ENCODE results near the gene GOLGA6L7. TPM values are rescaled to one million over a fixed set of nuclear protein-coding genes. Genes with fewer than 3 reads are reported as not detected.
"Not testable (repeated sequence)": the region's sequence is repeated elsewhere in the genome, so short reads cannot be mapped to it uniquely, and the experiment has no call there.

Gene GOLGA6L7
- total RNA-seq, 4 donors from 2014 or later: not detected

DNA sequence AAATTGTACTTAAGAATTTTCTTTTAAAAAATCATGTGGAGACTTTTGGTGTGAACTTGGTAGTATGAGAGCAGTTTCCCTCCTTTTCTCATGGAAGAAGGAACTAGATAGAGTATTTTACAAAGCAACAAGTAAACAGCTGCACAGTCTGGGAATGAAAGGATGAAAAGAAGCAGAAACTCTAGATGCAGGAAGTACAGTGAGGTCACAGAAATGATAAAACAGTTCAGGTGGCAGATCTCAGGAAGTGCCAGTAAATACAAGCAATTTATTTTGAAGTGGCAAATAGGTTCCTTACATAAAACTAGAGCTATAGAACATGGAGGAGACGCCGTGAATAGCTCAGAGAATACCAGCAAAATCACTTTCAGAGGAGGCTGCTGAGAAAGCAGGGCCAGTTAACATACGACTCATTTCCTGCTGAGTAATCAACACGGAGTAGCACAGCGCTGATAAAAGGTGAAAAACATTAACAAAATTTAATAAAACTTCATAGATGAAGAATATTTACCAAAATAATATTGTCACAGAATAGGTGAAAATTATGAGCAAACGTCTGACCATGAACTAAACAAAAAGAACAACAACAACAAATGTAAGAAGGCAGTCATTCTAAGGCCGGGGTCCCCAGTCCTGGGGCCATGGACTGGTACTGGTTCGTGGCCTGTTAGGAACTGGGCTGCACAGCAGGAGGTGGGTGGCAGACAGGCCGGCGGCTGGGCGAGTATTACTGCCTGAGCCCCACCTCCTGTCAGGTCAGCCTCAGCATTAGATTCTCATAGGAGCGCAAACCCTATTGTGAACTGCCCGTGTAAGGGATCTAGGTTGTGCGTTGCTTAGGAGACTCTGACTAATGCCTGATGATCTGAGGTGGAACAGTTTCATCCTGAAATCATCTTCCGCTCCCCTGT is 29.2 kb downstream of the GOLGA6L7 start:
- H3K27ac ChIP-seq; H3K36me3 ChIP-seq; DNase-seq; H3K9me3 ChIP-seq; H3K4me3 ChIP-seq; intact Hi-C loops (cut with DNase I; ENCODE audit: low total_unique reads); H3K27me3 ChIP-seq; H3K4me1 ChIP-seq; in situ Hi-C loops (cut with MboI; ENCODE audit: low pct_ligation_motif_present in 1 of 4, low pct_unique_long_range_greater_than_20kb in 1 of 4, low sequenced_read_pairs in 3 of 4): not testable (repeated sequence)
- 53 to 64% methylated on average over 5 to 11 of the region's 15 CpGs for WGBS, 2 donors (ENCODE audit: low coverage in 1 of 2)

DNA sequence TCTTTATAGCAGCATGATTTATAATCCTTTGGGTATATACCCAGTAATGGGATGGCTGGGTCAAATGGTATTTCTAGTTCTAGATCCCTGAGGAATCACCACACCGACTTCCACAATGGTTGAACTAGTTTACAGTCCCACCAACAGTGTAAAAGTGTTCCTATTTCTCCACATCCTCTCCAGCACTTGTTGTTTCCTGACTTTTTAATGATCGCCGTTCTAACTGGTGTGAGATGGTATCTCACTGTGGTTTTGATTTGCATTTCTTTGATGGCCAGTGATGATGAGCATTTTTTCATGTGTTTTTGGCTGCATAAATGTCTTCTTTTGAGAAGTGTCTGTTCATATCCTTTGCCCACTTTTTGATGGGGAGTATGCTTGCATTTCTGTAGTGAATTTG is 30.3 kb downstream of the GOLGA6L7 start:
- H3K36me3 ChIP-seq; H3K27me3 ChIP-seq; intact Hi-C loops (cut with DNase I; ENCODE audit: low total_unique reads); H3K9me3 ChIP-seq; H3K4me3 ChIP-seq; H3K4me1 ChIP-seq; H3K27ac ChIP-seq; in situ Hi-C loops (cut with MboI; ENCODE audit: low pct_ligation_motif_present in 1 of 4, low pct_unique_long_range_greater_than_20kb in 1 of 4, low sequenced_read_pairs in 3 of 4); DNase-seq: not testable (repeated sequence)
- WGBS, 2 donors (ENCODE audit: low coverage in 1 of 2): 74% methylated on average over 3 of the region's 3 CpGs; no CpG with 5 or more reads in 1 of the 2 donors

DNA sequence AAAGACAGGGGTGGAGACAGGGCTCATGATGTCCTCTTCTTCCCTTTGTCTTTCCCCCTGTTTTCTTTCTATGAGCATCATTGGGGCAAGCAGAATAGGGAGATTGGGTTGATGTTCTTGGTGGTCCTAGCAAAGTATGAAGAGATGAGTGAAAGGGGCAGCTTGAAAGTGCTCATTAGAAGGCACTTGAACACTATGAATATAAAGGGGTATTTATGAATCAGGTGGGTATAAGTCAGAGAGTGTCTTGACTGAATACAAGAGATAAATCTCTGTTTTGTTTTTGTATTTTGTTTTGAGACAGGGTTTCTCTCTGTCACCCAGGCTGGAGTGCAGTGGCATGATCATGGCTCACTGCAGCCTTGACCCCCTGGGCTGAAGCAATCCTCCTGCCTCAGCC is 34.4 kb downstream of the GOLGA6L7 start:
- H3K27ac ChIP-seq; H3K4me3 ChIP-seq; intact Hi-C loops (cut with DNase I; ENCODE audit: low total_unique reads); DNase-seq; H3K27me3 ChIP-seq; H3K9me3 ChIP-seq; H3K36me3 ChIP-seq; H3K4me1 ChIP-seq; in situ Hi-C loops (cut with MboI; ENCODE audit: low pct_ligation_motif_present in 1 of 4, low pct_unique_long_range_greater_than_20kb in 1 of 4, low sequenced_read_pairs in 3 of 4): not testable (repeated sequence)

DNA sequence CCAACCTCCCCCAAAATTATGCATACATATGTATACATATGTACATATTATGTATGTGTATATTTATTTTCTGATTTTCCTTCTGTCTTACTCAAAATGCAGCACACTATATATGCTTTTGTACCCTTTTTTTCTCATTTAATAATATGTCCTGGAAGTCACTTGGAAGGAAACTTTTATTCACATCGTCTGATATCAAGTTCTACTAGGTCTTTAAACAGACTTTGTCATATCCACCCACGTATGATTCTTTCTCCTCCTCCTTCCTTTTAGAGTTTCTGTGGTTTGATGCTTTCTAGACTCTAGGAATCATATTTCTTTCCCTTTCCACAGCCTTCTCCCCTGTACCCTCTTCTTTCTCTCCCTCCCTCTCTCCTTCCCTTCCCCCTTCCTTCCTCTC is 35.1 kb downstream of the GOLGA6L7 start:
- H3K36me3 ChIP-seq; DNase-seq; intact Hi-C loops (cut with DNase I; ENCODE audit: low total_unique reads); H3K4me3 ChIP-seq; H3K9me3 ChIP-seq; H3K4me1 ChIP-seq; in situ Hi-C loops (cut with MboI; ENCODE audit: low pct_ligation_motif_present in 1 of 4, low pct_unique_long_range_greater_than_20kb in 1 of 4, low sequenced_read_pairs in 3 of 4); H3K27me3 ChIP-seq; H3K27ac ChIP-seq: not testable (repeated sequence)
- 47% methylated on average over 2 of the region's 2 CpGs; no CpG with 5 or more reads in 1 of the 2 donors for WGBS, 2 donors (ENCODE audit: low coverage in 1 of 2)

DNA sequence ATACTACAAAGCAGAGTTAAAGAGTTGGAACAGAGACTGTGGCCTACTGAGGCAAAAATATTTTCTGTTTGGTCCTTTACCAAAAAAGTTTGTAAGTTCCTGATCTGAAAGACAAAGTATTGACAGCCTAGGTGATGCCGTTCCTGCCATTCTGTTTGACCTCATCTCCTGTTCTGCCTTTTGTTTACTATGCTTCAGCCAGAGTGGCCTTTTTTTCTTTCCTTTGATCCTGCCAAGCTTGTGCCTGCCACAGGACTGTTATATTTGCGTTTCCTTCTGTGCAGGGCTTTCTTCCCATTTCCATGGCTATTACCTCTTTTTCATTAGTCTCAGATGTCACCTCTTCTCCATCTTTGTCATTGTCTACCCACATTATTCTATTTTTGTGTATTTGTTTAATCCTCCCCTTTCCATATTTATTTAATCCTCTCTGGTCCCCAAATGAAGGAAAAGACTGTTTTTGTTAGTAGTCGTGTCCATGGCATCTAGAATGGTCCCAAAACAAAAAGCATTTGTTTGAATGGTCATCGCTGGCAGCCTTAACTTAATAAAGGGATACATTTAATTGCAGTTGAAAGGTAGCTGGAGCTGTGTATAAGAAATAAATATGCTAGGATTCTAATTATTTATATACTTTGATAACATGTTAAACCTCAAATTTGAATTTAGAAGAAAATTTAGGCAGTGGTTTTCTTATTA is 36.4 kb downstream of the GOLGA6L7 start:
- H3K36me3 ChIP-seq; H3K4me3 ChIP-seq; intact Hi-C loops (cut with DNase I; ENCODE audit: low total_unique reads); H3K4me1 ChIP-seq; H3K9me3 ChIP-seq; DNase-seq; H3K27me3 ChIP-seq; H3K27ac ChIP-seq; in situ Hi-C loops (cut with MboI; ENCODE audit: low pct_ligation_motif_present in 1 of 4, low pct_unique_long_range_greater_than_20kb in 1 of 4, low sequenced_read_pairs in 3 of 4): not testable (repeated sequence)
- 64 to 66% methylated on average over 3 to 4 of the region's 4 CpGs for WGBS, 2 donors (ENCODE audit: low coverage in 1 of 2)

DNA sequence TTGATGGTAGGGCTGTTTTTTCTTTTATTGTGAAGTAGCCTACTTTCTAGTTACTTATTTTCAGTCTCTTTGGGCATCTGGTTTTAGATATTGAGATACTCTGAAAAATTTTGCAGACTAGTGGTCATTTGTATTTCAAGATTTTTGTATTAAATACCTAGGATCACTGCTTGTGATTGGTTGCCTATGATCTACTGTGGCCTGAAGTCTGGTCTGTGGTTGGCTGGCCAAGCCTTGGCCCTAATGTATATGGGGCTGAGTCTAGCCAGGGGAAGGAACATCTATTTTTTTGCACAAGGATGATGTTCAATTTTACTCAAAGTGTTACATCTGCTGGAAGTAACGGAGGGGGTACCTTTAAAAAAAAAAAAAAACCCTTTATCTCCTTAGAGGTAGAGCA is 38.0 kb downstream of the GOLGA6L7 start:
- H3K4me1 ChIP-seq; H3K36me3 ChIP-seq; DNase-seq; H3K9me3 ChIP-seq; H3K27ac ChIP-seq; intact Hi-C loops (cut with DNase I; ENCODE audit: low total_unique reads); H3K27me3 ChIP-seq; in situ Hi-C loops (cut with MboI; ENCODE audit: low pct_ligation_motif_present in 1 of 4, low pct_unique_long_range_greater_than_20kb in 1 of 4, low sequenced_read_pairs in 3 of 4); H3K4me3 ChIP-seq: not testable (repeated sequence)
- WGBS, 2 donors (ENCODE audit: low coverage in 1 of 2): 77% methylated on average over 1 of the region's 1 CpG; no CpG with 5 or more reads in 1 of the 2 donors

DNA sequence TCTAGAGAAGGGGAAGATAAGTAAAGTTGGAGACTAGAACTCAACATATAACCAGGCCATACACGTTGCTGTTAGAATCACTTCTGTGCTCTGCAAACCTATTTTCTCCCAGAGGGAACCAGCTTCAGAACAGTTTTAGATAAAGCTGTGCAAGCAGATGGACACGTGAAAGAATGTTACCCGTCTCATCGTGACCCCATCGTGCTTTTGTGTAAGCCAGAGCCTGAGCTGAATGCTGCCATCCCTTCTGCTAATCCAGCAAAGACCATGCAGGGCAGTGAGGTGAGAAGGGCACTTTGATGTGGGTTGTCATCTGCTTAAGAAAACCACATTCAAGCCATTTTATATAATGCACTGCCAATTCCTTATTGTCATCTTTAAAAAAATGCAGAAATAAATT is 40.3 kb downstream of the GOLGA6L7 start:
- H3K9me3 ChIP-seq; H3K4me1 ChIP-seq; H3K27ac ChIP-seq; DNase-seq; in situ Hi-C loops (cut with MboI; ENCODE audit: low pct_ligation_motif_present in 1 of 4, low pct_unique_long_range_greater_than_20kb in 1 of 4, low sequenced_read_pairs in 3 of 4); H3K4me3 ChIP-seq; H3K27me3 ChIP-seq; H3K36me3 ChIP-seq; intact Hi-C loops (cut with DNase I; ENCODE audit: low total_unique reads): not testable (repeated sequence)
- 65 to 67% methylated on average over 1 to 5 of the region's 5 CpGs for WGBS, 2 donors (ENCODE audit: low coverage in 1 of 2)

DNA sequence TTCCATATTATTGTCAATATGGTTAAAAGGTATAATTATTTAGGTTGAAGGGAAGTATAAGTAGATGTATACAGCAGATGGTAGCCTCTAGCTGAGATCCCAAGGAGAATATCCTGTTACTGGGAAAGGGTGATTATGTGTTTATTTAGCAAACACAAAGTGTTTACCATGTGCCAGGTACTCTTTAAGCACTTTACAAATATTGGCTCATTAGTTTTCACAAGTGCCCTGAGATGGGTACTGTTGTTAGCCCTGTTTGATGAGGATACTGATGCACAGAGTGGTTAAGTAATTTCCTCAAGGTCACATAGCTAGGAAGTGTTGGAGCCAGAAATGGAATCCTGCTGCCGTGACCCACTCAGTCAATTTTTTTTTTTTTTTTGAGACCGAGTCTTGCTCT is 48.1 kb downstream of the GOLGA6L7 start:
- H3K27ac ChIP-seq; intact Hi-C loops (cut with DNase I; ENCODE audit: low total_unique reads); H3K36me3 ChIP-seq; H3K4me3 ChIP-seq; in situ Hi-C loops (cut with MboI; ENCODE audit: low pct_ligation_motif_present in 1 of 4, low pct_unique_long_range_greater_than_20kb in 1 of 4, low sequenced_read_pairs in 3 of 4); H3K27me3 ChIP-seq; H3K9me3 ChIP-seq; DNase-seq; H3K4me1 ChIP-seq: not testable (repeated sequence)
- 74% methylated on average over 2 of the region's 2 CpGs; no CpG with 5 or more reads in 1 of the 2 donors for WGBS, 2 donors (ENCODE audit: low coverage in 1 of 2)

DNA sequence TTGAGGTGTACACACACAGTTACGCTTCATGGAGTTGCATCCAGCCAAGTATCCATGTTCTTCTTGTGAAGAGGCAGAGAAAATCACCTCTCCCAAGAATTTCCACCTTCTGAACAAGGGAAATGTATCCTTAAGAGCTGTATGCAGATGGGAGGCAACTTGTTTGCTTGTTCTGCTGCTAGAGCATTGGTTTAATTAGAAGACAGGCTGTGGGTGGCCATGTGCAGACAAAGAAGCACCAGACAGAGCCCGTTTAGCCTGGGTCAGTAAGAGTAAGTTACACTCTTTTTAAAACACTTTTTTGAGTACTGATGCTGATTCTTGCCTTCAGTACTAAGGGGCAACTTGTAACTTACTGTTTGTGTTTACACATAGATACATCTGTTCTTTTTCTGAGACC is 50.2 kb downstream of the GOLGA6L7 start:
- H3K4me3 ChIP-seq; H3K27me3 ChIP-seq; in situ Hi-C loops (cut with MboI; ENCODE audit: low pct_ligation_motif_present in 1 of 4, low pct_unique_long_range_greater_than_20kb in 1 of 4, low sequenced_read_pairs in 3 of 4); H3K36me3 ChIP-seq; H3K9me3 ChIP-seq; H3K27ac ChIP-seq; intact Hi-C loops (cut with DNase I; ENCODE audit: low total_unique reads); H3K4me1 ChIP-seq; DNase-seq: not testable (repeated sequence)
- 75% methylated on average over 1 of the region's 2 CpGs; no CpG with 5 or more reads in 1 of the 2 donors for WGBS, 2 donors (ENCODE audit: low coverage in 1 of 2)

Measured in transverse colon (tissue), 4 donors.